Measurements from ENCODE around the gene ZNF862. TPM values are rescaled to one million over a fixed set of nuclear protein-coding genes. Genes with fewer than 3 reads are reported as not detected.
"Not testable (repeated sequence)": the region's sequence is repeated elsewhere in the genome, so short reads cannot be mapped to it uniquely, and the experiment has no call there.

The ZNF862 gene
- total and polyA plus RNA-seq, 2 of the 8 experiments (the other 6 are each of a cell fraction or from before 2014, with no cell fraction given), result 1.8 to 3.9 TPM

DNA sequence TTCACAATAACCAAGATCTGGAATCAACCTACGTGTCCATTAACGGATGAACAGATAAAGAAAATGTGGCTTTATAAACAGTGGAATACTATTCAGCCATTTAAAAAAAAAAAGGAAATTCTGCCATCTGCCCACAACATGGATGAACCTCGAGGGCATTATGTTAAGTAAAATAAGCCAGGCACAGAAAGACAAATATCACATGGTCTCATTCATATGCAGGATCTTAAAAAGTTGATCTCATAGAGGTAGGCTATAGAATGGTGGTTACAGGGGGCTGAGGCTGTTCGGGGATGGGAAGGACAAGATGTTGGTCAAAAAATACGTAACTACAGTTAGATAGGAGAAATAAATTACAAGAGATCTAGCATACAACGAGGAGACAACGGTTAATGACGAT, 56.8 kb downstream of the ZNF862 start:
- H3K9ac ChIP-seq (replicated peaks in 1 of 4; ENCODE audit: extremely low read depth in 1 of 4, low read depth in 3 of 4, low read length in 3 of 4); CTCF ChIA-PET (ENCODE audit: partially characterized antibody); FAIRE-seq: not testable (repeated sequence)

DNA sequence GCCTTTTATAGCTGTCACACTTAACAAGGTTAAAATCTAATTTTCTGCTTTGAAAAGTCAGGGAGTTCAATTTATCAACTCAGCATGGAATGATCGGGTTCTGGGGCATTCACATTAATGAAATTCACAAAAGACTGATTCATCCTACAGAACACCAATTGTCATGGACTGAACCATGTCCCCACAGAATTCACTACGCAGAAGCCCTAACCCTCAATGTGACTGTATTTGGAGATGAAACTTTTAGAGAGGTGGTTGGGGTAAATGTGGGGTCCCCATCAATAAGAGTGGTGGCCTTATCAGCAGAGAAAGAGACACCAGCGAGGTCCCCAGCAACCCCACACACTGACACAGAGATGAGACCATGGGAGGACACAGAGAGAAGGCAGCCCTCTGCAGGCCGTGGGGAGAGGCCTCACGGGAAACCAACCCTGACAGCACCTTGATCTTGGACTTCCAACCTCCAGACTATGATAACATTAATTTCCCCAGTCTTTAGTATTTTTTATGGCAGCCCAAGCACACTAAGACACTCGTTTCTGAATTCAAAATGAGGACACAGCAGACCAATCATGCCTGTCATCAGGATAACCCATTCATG, 69.7 kb downstream of the ZNF862 start:
- H2AFZ ChIP-seq (ENCODE audit: low read length); H2BK5ac ChIP-seq (ENCODE audit: low read depth, low read length); H2BK20ac ChIP-seq (ENCODE audit: low read length); H3K14ac ChIP-seq (ENCODE audit: insufficient read length); H4K91ac ChIP-seq (replicated peaks; ENCODE audit: insufficient read length, low read length); H4K5ac ChIP-seq (ENCODE audit: insufficient read length, low read depth, low read length); H3K23ac ChIP-seq (ENCODE audit: insufficient read length); H3K4ac ChIP-seq (replicated peaks; ENCODE audit: insufficient read length, low read depth, low read length); H3K4me1 ChIP-seq (replicated peaks in 1 of 4; ENCODE audit: control insufficient read depth in 3 of 4, insufficient read depth in 4 of 4, low read length in 3 of 4); H3K18ac ChIP-seq (ENCODE audit: extremely low read depth, low read length); H3K79me2 ChIP-seq (ENCODE audit: control insufficient read depth in 1 of 2, insufficient read depth in 2 of 2, low read length in 2 of 2); H4K20me1 ChIP-seq (replicated peaks in 1 of 2; ENCODE audit: control insufficient read depth in 1 of 2, insufficient read depth in 2 of 2, low read length in 2 of 2); H3K9me3 ChIP-seq (ENCODE audit: insufficient read depth in 2 of 2, low read depth in 1 of 2, low read length in 1 of 2); H2BK15ac ChIP-seq (ENCODE audit: low read length); H4K8ac ChIP-seq (ENCODE audit: extremely low read depth, insufficient read depth, low read length); DNase-seq (ENCODE audit: low read depth in 1 of 2, low spot score in 2 of 2); POLR2A ChIA-PET (ENCODE audit: partially characterized antibody); H3K4me2 ChIP-seq (ENCODE audit: insufficient read depth in 1 of 2, low read depth in 2 of 2, low read length in 2 of 2); H3K56ac ChIP-seq (replicated peaks; ENCODE audit: insufficient read length, low read depth, low read length); H3K23me2 ChIP-seq (ENCODE audit: low read depth, low read length); H3K9ac ChIP-seq (replicated peaks in 1 of 4; ENCODE audit: extremely low read depth in 1 of 4, low read depth in 3 of 4, low read length in 3 of 4); FAIRE-seq; H2BK12ac ChIP-seq (ENCODE audit: low read depth, low read length); H2AK5ac ChIP-seq (ENCODE audit: low read depth, low read length); H3K27me3 ChIP-seq (replicated peaks in 1 of 4; ENCODE audit: control insufficient read depth in 3 of 4, extremely low read depth in 1 of 4, insufficient read depth in 3 of 4, low read length in 3 of 4); H3K4me3 ChIP-seq (ENCODE audit: extremely low read depth in 1 of 4, insufficient read depth in 2 of 4, low read depth in 3 of 4, low read length in 4 of 4); H2BK120ac ChIP-seq (replicated peaks; ENCODE audit: low read depth, low read length); H3K36me3 ChIP-seq (ENCODE audit: control insufficient read depth in 2 of 4, insufficient read depth in 4 of 4, low read length in 3 of 4); H3K27ac ChIP-seq (ENCODE audit: low read depth, low read length); H3K79me1 ChIP-seq (ENCODE audit: low read depth, low read length): not testable (repeated sequence)
- WGBS, 2 experiments (ENCODE audit: extremely low coverage in 1 of 2, insufficient coverage in 1 of 2, insufficient read length in 1 of 2, insufficient replicate concordance in 2 of 2, low coverage in 1 of 2, low lambda C conversion rate in 2 of 2, missing lambda C conversion rate in 1 of 2), result 87% methylated on average over 4 of the region's 6 CpGs; no CpG with 5 or more reads in 1 of the 2 experiments
- CTCF ChIA-PET (ENCODE audit: partially characterized antibody), result interaction anchor here (0.6 kb wide), 1 partner anchor 59 kb away, joined by 3 read pairs; no protein-coding TSS in a partner anchor

More for the DNA sequence above, 56.8 kb downstream of the ZNF862 start:
- H3K4me1 ChIP-seq (replicated peaks in 1 of 4; ENCODE audit: control insufficient read depth in 3 of 4, insufficient read depth in 4 of 4, low read length in 3 of 4); H3K18ac ChIP-seq (ENCODE audit: extremely low read depth, low read length); H4K20me1 ChIP-seq (replicated peaks in 1 of 2; ENCODE audit: control insufficient read depth in 1 of 2, insufficient read depth in 2 of 2, low read length in 2 of 2); H3K79me2 ChIP-seq (ENCODE audit: control insufficient read depth in 1 of 2, insufficient read depth in 2 of 2, low read length in 2 of 2); POLR2A ChIA-PET (ENCODE audit: partially characterized antibody); H3K23me2 ChIP-seq (ENCODE audit: low read depth, low read length); H2BK120ac ChIP-seq (replicated peaks; ENCODE audit: low read depth, low read length); H3K79me1 ChIP-seq (ENCODE audit: low read depth, low read length); H3K23ac ChIP-seq (ENCODE audit: insufficient read length); H3K4me2 ChIP-seq (ENCODE audit: insufficient read depth in 1 of 2, low read depth in 2 of 2, low read length in 2 of 2); H3K36me3 ChIP-seq (ENCODE audit: control insufficient read depth in 2 of 4, insufficient read depth in 4 of 4, low read length in 3 of 4); H2BK15ac ChIP-seq (ENCODE audit: low read length); DNase-seq (ENCODE audit: low read depth in 1 of 2, low spot score in 2 of 2); H3K27me3 ChIP-seq (replicated peaks in 1 of 4; ENCODE audit: control insufficient read depth in 3 of 4, extremely low read depth in 1 of 4, insufficient read depth in 3 of 4, low read length in 3 of 4); H3K4me3 ChIP-seq (ENCODE audit: extremely low read depth in 1 of 4, insufficient read depth in 2 of 4, low read depth in 3 of 4, low read length in 4 of 4); H3K56ac ChIP-seq (replicated peaks; ENCODE audit: insufficient read length, low read depth, low read length); H4K91ac ChIP-seq (replicated peaks; ENCODE audit: insufficient read length, low read length); H2BK12ac ChIP-seq (ENCODE audit: low read depth, low read length); H3K27ac ChIP-seq (ENCODE audit: low read depth, low read length); H2AK5ac ChIP-seq (ENCODE audit: low read depth, low read length); H2AFZ ChIP-seq (ENCODE audit: low read length); H4K5ac ChIP-seq (ENCODE audit: insufficient read length, low read depth, low read length); H3K14ac ChIP-seq (ENCODE audit: insufficient read length); H2BK20ac ChIP-seq (ENCODE audit: low read length); H3K4ac ChIP-seq (replicated peaks; ENCODE audit: insufficient read length, low read depth, low read length); H3K9me3 ChIP-seq (ENCODE audit: insufficient read depth in 2 of 2, low read depth in 1 of 2, low read length in 1 of 2); H2BK5ac ChIP-seq (ENCODE audit: low read depth, low read length); H4K8ac ChIP-seq (ENCODE audit: extremely low read depth, insufficient read depth, low read length): not testable (repeated sequence)
- 87% methylated on average over 8 of the region's 8 CpGs; no CpG with 5 or more reads in 1 of the 2 experiments for WGBS, 2 experiments (ENCODE audit: extremely low coverage in 1 of 2, insufficient coverage in 1 of 2, insufficient read length in 1 of 2, insufficient replicate concordance in 2 of 2, low coverage in 1 of 2, low lambda C conversion rate in 2 of 2, missing lambda C conversion rate in 1 of 2)
